Right renal cortex interstitium (tissue), 3 donors: Measurements from ENCODE around the gene ABAT. TPM values are rescaled to one million over a fixed set of nuclear protein-coding genes. Genes with fewer than 3 reads are reported as not detected.
A peak's percentile ranks its signal among the peaks of the same experiment; 100 is the strongest.
"Not testable (repeated sequence)": the region's sequence is repeated elsewhere in the genome, so short reads cannot be mapped to it uniquely, and the experiment has no call there.

Experiments used
- DNase-seq, 3 donors: peaks; one replicate each; pipeline ENCODE4 v3.0.0-alpha.2; 2013; ENCODE audit warnings: low read depth in 3 of 3, low spot score in 2 of 3
- polyA plus RNA-seq, 3 donors: library from polyadenylated mRNA; unstranded; fragments of 120-200 nt; gene quantifications; one replicate each; pipeline ENCODE4 v1.2.1, GENCODE V29; 2013; ENCODE audit not compliant: insufficient read length in 3 of 3

ABAT gene
- polyA plus RNA-seq, 3 donors, result 55.4 to 75.3 (median 69.7) TPM

- DNase-seq, result no peak
Observed at GRCh38 chr16:8648877-8649276, 25.5 kb upstream of the ABAT start.

GRCh38 chr16:8649829-8650554 lies 24.4 kb upstream of the ABAT start:
- no peak for DNase-seq

GRCh38 chr16:8651958-8652357 lies 22.5 kb upstream of the ABAT start:
- not testable (repeated sequence) for DNase-seq

GRCh38 chr16:8655184-8655717 lies 19.2 kb upstream of the ABAT start:
- no peak for DNase-seq

- DNase-seq, result no peak
Observed at GRCh38 chr16:8656376-8656775, 18.0 kb upstream of the ABAT start.

- peak in 2 of 3 donors; percentile 36 to 72 for DNase-seq
Observed at GRCh38 chr16:8660841-8661301, 13.5 kb upstream of the ABAT start.

GRCh38 chr16:8661703-8662102 lies 12.7 kb upstream of the ABAT start:
- DNase-seq, result no peak

- no peak for DNase-seq
Observed at GRCh38 chr16:8663192-8664089, 11.0 kb upstream of the ABAT start.

- no peak for DNase-seq
Observed at GRCh38 chr16:8665529-8665928, 8.9 kb upstream of the ABAT start.

GRCh38 chr16:8667492-8667891 lies 6.9 kb upstream of the ABAT start:
- no peak for DNase-seq

GRCh38 chr16:8668113-8668512 lies 6.3 kb upstream of the ABAT start:
- no peak for DNase-seq

GRCh38 chr16:8669481-8669880 lies 4.9 kb upstream of the ABAT start:
- no peak for DNase-seq

GRCh38 chr16:8670014-8670560 lies 4.3 kb upstream of the ABAT start:
- no peak for DNase-seq

GRCh38 chr16:8673611-8674412 lies 605 bp upstream of the ABAT start:
- no peak for DNase-seq

- no peak for DNase-seq
Observed at GRCh38 chr16:8675183-8676159, 1.1 kb downstream of the ABAT start.

- no peak for DNase-seq
Observed at GRCh38 chr16:8676160-8676547, 1.7 kb downstream of the ABAT start.

GRCh38 chr16:8676737-8677375 lies 2.4 kb downstream of the ABAT start:
- DNase-seq, result no peak

- no peak for DNase-seq
Observed at GRCh38 chr16:8677481-8677880, 3.1 kb downstream of the ABAT start.
